GM10266 (cell line): ENCODE data around the gene COL4A2.
"Not testable (repeated sequence)": the region's sequence is repeated elsewhere in the genome, so short reads cannot be mapped to it uniquely, and the experiment has no call there.

ENCODE experiments used
- DNase-seq: peaks from one replicate; pipeline ENCODE4 v3.0.0; 2012; ENCODE audit errors: extremely low spot score
- CTCF ChIP-seq: IDR thresholded peaks from 2 replicates; pipeline ENCODE4 v1.5.1; 2012; ENCODE audit warnings: mild to moderate bottlenecking, low read depth; ENCODE audit not compliant: control insufficient read depth, insufficient read depth; ENCODE audit errors: missing control alignments

COL4A2 gene

GRCh38 chr13:110492679-110493593, 185.9 kb downstream of the COL4A2 start:
- no peak for TF ChIP-seq CTCF

GRCh38 chr13:110493613-110494012, 186.5 kb downstream of the COL4A2 start:
- TF ChIP-seq CTCF = no peak
- DNase-seq = no peak

More at GRCh38 chr13:110492679-110493593, 185.9 kb downstream of the COL4A2 start:
- no peak for DNase-seq

- no peak for TF ChIP-seq CTCF
Observed at GRCh38 chr13:110495376-110495775, 188.3 kb downstream of the COL4A2 start.

GRCh38 chr13:110495881-110496280, 188.8 kb downstream of the COL4A2 start:
- DNase-seq = no peak
- TF ChIP-seq CTCF = no peak

More at GRCh38 chr13:110495376-110495775, 188.3 kb downstream of the COL4A2 start:
- no peak for DNase-seq

GRCh38 chr13:110496281-110496680, 189.2 kb downstream of the COL4A2 start:
- TF ChIP-seq CTCF = no peak
- no peak for DNase-seq

GRCh38 chr13:110497003-110497402, 189.9 kb downstream of the COL4A2 start:
- DNase-seq = no peak
- TF ChIP-seq CTCF = no peak

GRCh38 chr13:110497896-110498295, 190.8 kb downstream of the COL4A2 start:
- DNase-seq = not testable (repeated sequence)
